ENCODE results near the gene PABPN1L.
"Not testable (repeated sequence)": the region's sequence is repeated elsewhere in the genome, so short reads cannot be mapped to it uniquely, and the experiment has no call there.

The PABPN1L gene

GRCh38 chr16:88830258-88830657 lies 36.2 kb downstream of the PABPN1L start:
- no peak for DNase-seq (ENCODE audit: low read depth)
- H3K4me3 ChIP-seq (ENCODE audit: low read depth, low read length), result no peak overlapping the region
- TF ChIP-seq, protein P1, sequence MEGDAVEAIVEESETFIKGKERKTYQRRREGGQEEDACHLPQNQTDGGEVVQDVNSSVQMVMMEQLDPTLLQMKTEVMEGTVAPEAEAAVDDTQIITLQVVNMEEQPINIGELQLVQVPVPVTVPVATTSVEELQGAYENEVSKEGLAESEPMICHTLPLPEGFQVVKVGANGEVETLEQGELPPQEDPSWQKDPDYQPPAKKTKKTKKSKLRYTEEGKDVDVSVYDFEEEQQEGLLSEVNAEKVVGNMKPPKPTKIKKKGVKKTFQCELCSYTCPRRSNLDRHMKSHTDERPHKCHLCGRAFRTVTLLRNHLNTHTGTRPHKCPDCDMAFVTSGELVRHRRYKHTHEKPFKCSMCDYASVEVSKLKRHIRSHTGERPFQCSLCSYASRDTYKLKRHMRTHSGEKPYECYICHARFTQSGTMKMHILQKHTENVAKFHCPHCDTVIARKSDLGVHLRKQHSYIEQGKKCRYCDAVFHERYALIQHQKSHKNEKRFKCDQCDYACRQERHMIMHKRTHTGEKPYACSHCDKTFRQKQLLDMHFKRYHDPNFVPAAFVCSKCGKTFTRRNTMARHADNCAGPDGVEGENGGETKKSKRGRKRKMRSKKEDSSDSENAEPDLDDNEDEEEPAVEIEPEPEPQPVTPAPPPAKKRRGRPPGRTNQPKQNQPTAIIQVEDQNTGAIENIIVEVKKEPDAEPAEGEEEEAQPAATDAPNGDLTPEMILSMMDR (IDR thresholded peaks at IDR 0.05; ENCODE audit: low read depth, low read length, missing control alignments), result no peak

DNA sequence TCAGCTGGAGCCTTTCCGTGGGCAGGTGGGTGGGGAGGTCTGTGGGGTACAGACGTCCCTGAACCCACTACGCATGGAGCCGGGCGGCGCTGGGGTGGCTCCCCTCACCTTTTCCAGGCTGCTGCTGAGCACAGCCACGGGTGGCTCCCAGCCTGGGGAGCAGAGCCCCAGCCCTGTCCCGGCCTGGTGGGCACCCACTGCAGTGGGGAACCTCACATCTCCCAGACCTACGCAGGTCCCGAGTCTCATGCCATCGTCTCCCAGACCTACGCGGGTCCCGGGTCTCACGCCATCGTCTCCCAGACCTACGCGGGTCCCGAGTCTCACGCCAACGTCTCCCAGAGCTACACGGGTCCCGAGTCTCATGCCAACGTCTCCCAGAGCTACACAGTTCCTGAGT lies 37.7 kb downstream of the PABPN1L start:
- TF ChIP-seq, protein P1 (IDR thresholded peaks at IDR 0.05; ENCODE audit: low read depth, low read length, missing control alignments), result no peak
- DNase-seq (ENCODE audit: low read depth), result no peak
- H3K4me3 ChIP-seq (ENCODE audit: low read depth, low read length), result no peak overlapping the region

DNA sequence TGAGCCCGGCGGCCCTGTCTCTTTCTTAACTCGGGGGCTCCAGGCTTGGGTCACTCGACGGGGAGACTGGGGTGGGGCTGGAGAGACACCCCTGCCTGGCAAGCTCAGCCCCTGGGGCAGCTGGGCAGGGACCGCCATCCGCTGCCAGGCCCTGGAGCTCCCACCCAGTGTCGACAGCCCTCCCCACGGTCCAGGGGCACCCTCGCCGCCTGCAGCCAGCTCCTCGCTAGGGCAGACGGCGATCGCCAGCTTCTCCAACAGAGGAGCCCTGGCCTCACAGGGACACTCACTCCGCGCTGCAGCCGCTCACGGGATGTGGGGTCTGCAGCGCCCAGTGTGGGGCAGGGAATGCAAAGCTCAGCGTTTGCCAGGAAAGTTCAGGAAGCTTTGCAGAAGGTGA lies 38.7 kb downstream of the PABPN1L start:
- no peak overlapping the region for H3K4me3 ChIP-seq (ENCODE audit: low read depth, low read length)
- DNase-seq (ENCODE audit: low read depth), result no peak
- TF ChIP-seq, protein P1 (IDR thresholded peaks at IDR 0.05; ENCODE audit: low read depth, low read length, missing control alignments), result no peak

DNA sequence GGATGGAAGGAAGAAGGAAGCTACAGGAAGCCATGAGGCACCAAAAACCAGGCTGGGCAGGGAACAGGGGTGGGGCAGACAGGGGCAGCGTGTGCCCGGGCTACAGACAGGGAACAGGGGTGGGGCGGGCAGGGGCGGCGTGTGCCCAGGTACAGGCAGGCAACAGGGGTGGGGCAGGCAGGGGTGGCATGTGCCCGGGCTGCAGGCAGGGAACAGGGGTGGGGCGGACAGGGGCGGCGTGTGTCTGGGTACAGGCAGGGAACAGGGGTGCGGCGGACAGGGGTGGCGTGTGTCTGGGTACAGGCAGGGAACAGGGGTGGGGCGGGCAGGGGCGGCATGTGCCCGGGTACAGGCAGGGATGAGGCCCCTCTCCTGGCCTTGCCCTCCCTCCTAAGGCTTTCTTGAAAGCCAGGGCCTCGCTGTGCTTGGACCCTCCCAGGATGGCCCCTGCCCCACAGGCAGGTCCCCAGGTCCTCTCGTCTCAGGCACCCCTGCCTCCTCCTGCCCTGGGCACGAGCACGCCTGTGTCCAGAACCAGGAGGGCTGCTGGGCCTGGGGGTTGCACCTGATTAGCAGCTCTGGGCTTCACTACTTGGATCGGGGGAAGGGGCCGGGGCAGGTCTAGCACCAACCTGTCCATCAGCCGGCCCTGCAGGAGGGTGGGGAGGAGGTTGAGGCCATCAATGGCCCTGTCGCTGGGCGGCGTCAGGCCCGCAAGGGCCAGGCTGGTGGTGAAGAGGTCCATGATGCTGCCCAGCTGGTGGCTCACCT lies 40.2 kb downstream of the PABPN1L start:
- no peak overlapping the region for H3K4me3 ChIP-seq (ENCODE audit: low read depth, low read length)
- TF ChIP-seq, protein P1 (IDR thresholded peaks at IDR 0.05; ENCODE audit: low read depth, low read length, missing control alignments), result no peak
- no peak for DNase-seq (ENCODE audit: low read depth)

DNA sequence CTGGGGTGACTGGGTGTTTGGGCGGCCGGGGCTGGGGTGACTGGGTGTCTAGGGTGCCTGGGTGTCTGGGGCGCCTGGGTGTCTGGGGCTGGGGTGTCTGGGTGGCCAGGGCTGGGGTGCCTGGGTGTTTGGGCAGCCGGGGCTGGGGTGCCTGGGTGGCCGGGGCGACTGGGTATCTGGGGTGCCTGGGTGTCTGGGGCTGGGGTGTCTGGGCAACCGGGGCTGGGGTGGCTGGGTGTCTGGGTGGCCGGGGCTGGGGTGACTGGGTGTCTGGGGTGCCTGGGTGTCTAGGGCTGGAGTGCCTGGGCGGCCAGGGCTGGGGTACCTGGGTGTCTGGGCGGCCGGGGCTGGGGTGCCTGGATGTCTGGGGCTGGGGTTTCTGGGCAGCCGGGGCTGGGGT lies 41.3 kb downstream of the PABPN1L start:
- TF ChIP-seq, protein P1 (IDR thresholded peaks at IDR 0.05; ENCODE audit: low read depth, low read length, missing control alignments), result no peak
- DNase-seq (ENCODE audit: low read depth), result no peak
- no peak overlapping the region for H3K4me3 ChIP-seq (ENCODE audit: low read depth, low read length)

DNA sequence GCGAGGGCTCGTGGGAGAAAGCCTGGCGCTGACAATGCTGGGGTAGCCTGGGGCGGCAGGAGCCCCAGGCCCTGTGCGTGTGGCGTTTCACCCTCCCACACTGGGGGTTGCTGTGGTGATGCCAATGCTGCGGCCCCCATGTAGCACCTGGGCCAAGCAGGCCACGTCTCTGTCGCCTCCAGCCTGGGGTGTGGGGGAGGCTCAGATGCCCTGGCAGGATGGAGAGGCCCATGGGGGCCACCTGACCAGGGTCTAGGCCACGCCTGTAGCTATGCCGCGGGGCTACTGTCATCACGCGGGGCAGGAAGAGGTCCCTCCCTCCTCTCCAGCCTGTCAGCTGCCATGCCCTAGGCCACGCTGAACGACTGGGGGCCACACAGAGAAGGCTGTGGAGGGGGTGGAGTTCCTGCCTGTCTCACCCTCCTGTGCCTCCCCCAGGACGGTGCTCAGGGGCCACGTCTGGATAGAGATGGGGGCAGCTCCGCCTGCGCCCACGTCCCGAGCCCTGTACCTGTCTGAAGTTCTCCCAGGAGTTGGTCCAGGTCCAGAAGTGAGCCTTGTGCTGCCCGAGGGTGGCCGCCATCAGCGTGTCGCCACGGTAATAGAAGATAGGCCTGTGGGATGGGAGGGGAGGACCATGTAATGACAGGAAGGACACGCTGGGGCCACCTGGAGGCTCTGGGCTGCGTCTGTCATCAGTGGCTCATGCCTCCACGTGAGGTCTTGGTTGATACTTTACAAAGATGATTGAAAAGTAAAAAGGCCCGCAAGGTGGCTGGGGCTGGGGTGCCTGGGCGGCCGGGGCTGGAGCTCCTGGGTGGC lies 42.0 kb downstream of the PABPN1L start:
- DNase-seq (ENCODE audit: low read depth), result no peak
- H3K4me3 ChIP-seq (ENCODE audit: low read depth, low read length), result no peak overlapping the region
- TF ChIP-seq, protein P1 (IDR thresholded peaks at IDR 0.05; ENCODE audit: low read depth, low read length, missing control alignments), result no peak

GRCh38 chr16:88823646-88824045 lies 42.8 kb downstream of the PABPN1L start:
- H3K4me3 ChIP-seq (ENCODE audit: low read depth, low read length); DNase-seq (ENCODE audit: low read depth): not testable (repeated sequence)

All from GM12864 (cell line).